NOMO-1 treated with dmso at 0.1 percent for 144 hours (cell line): Measurements from ENCODE around the gene RPS6KB2.
"Not testable (repeated sequence)": the region's sequence is repeated elsewhere in the genome, so short reads cannot be mapped to it uniquely, and the experiment has no call there.

Source experiments
- DNase-seq: peaks from one replicate; lab custom pipeline; 2025; ENCODE audit not compliant: unreplicated experiment; lab: John Stamatoyannopoulos, UW

The RPS6KB2 gene

DNA sequence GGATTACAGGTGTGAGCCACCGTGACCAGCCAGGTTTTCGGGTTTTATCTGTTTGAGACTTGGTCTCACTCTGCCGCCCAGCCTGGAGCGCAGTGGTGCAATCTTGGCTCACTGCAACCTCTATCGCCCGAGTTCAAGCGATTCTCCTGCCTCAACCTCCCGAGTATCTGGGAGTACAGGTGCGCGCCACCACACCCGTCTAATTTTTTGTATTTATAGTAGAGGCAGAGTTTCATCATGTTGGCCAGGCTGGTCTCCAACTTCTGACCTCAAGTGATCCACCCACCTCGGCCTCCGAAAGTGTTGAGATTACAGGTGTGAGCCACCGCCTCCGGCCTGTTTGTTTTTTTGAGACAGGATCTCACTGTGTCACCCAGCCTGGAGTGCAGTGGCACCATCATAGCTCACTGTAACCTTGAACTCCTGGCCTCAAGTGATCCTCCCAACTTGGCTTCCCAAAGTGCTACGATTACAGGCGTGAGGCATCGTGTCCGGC, 882 bp upstream of the RPS6KB2 start:
- DNase-seq = not testable (repeated sequence)

DNA sequence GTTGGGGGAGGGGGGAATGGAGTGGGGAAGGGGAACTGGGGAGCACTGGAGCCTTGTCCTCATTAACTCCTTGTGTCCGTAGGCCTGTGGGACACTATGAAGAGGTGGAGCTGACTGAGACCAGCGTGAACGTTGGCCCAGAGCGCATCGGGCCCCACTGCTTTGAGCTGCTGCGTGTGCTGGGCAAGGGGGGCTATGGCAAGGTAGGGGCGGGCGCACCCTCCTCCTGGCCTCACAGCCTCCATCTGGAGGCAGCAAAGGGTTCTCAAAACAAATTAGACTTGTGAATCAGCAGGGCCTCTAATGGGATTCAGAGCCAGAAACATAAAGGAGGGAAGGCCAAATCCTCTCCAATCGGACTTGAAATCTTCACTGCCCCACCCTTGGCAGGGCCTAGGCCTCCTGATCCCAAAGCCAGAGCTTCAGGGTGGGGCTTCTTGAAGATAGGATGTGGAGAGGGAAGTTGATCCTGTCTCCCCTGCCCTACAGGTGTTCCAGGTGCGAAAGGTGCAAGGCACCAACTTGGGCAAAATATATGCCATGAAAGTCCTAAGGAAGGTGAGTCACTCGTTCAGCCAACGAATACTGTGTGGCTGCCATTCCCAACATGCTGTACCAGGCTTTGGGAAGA, 859 bp downstream of the RPS6KB2 start:
- no peak for DNase-seq

DNA sequence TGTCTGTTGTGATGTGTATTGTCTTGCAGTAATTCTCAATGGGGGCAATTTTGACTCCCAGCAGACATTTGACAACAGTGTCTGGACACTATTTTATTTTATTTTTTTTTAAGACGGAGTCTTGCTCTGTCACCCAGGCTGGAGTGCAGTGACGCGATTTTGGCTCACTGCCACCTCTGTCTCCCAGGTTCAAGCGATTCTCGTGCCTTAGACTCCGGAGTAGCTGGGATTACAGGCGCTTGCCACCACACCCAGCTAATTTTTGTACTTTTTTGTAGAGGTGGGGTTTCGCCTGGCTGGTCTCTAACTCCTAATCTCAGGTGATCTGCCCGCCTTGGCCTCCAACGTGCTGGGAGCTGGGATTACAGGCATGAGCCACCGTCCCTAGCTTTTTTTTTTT, 1.4 kb downstream of the RPS6KB2 start:
- DNase-seq = no peak

DNA sequence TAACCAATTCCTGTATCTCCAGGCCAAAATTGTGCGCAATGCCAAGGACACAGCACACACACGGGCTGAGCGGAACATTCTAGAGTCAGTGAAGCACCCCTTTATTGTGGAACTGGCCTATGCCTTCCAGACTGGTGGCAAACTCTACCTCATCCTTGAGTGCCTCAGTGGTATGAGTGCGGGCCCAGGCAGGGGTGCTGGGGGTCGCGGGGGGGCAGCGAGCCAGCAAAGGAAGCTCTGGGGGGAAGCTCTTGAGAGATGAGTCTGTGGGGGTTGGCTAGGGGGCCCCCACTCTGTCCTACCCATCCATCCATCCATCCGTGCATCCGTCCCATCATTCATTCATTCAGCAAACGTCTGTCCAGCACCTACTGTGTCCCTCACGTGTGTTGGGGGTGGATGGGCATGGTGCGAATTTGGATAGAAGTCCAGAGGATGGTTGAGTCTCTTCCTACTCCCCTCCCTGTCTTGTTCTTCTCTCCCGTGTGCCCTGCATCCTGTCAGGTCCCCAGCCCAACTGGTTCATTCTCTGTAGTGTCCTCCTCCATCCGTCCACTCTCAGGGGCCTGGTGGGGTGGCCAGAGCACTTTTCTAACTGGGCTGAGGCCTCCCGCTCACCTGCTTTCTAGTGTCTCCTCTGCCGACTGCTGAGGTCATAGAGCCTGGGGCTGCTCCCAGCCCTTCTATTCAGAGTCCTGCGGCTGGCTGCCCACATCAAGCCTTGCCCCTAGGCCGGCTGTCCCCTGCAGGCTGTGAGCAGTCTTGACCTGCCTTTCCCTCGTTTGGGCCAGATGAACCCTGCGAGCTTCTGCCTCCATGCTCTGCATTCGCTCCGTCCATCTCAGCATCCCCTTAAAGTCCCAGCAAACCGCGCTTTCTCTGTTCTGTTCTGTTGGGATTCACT, 3.3 kb downstream of the RPS6KB2 start:
- DNase-seq = no peak

DNA sequence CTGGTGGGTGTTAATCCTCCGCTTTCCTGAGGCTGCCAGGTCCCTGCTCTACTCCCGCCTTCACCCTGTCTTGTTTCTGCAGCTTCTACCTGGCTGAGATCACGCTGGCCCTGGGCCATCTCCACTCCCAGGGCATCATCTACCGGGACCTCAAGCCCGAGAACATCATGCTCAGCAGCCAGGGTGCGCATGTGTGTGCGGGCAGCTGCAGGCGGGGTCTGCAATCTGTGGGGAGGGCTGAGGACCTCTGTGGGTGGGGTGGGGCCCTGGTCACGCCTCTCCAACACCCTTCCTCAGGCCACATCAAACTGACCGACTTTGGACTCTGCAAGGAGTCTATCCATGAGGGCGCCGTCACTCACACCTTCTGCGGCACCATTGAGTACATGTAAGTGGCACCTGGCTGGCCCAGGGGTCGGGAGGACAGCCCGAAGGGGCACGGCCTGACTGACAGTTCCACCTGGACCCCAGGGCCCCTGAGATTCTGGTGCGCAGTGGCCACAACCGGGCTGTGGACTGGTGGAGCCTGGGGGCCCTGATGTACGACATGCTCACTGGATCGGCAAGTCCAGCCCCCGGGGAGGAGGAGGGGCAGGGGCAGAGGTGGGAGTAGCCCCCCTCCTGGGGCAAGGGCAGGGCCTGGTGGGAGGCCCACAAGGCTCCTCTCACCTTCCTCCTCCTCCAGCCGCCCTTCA, 4.5 kb downstream of the RPS6KB2 start:
- DNase-seq = no peak

DNA sequence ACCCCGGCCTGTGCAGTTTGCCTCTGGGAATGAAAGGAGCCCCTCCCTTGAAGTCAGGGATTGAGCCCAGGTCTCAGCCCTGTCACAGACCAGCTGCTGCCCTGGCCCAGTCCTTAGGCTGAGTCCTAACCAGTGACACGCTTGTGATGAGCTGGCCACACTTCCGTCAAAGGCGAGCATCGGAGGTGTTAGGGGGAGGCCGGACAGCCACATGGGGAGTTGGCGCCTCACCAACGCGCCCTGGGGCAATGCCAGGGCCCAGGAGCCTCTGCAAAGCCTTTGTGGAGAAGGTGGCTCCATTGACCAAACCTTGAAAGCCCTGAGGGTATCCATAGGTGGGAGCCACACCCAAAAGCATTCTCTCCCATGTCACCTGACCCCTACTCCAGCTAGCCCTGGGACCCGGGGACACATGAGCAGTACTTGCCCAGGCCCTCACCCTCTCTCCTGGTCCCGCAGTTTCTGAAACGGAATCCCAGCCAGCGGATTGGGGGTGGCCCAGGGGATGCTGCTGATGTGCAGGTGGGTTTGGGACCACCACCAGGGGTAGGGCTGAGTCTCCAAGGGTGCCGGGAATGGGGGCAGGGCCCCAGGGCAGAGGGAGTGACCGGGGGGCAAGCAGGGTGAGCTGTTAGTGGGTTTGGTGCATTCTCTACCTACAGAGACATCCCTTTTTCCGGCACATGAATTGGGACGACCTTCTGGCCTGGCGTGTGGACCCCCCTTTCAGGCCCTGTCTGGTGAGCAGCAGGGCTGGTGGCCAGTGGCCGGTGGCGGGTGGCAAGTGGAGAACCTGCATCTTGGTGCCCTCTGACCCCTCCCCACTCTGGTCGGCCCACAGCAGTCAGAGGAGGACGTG, 5.5 kb downstream of the RPS6KB2 start:
- no peak for DNase-seq

DNA sequence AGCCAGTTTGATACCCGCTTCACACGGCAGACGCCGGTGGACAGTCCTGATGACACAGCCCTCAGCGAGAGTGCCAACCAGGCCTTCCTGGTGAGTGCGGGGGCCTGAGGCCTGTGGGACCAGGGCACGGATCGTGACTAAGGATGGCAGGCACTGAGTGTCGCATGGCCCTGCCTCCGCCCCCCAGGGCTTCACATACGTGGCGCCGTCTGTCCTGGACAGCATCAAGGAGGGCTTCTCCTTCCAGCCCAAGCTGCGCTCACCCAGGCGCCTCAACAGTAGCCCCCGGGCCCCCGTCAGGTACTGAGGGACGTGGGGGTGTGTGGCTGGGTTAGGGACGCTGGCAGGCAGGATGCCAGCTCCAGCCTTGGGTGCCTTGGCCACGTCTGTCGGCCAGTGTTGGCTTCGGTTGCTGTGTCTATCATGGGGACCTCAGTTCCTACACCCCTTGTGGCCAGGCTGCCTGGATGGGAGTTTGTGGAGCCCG, 6.1 kb downstream of the RPS6KB2 start:
- DNase-seq = no peak

DNA sequence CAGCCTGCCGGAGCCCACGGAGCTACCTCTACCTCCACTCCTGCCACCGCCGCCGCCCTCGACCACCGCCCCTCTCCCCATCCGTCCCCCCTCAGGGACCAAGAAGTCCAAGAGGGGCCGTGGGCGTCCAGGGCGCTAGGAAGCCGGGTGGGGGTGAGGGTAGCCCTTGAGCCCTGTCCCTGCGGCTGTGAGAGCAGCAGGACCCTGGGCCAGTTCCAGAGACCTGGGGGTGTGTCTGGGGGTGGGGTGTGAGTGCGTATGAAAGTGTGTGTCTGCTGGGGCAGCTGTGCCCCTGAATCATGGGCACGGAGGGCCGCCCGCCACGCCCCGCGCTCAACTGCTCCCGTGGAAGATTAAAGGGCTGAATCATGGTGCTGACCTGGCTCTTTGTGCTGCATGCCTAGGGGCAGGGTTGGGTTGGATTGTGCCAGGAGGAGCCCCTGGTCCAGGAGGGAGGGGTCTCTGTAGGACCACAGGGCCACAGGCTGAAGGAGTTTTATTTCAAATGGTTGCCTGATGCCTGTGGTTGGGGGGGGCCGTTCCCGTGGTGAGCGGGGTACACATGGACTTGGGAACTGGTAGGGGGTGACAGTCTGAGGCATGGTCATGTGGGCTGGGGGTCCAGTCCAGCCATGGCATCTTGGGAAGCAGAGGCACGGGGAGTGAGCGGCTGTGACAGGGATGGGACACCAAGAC, 6.9 kb downstream of the RPS6KB2 start:
- no peak for DNase-seq

DNA sequence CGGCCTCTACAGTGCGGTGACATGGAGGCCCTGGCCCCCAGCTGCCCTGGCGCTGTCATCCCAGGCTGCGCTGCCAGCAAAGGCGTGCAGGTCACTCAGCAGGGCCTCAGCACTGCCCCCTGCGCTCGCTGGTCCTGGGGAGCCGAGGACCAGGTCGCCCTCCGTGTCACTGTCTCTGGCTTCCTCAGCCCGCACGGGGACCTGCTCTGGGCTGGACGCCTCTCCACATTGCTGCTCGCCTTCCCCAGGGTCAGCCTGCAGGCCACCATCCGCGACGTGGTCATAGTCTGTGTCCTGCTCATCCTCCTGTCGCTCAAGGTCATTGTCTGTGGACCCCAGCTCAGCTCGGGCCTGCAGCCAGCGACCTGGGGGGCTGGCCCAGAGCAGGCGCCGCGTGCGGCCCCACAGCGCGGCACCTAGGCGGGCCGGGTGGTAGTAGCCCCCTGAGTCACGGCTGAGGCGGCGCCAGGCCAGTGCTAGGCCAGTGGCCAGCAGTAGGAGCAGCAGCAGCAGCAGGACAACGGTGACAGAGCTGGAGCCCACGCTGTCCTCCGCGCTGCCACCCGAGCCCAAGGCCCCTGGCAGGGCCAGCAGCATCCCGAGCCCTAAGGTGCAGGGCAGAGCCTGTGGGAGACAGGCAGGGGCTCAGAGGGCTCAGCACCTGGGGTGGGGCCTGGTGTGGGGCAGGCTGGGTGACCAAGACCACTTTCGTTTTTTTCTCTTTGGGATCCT, 7.6 kb downstream of the RPS6KB2 start:
- no peak for DNase-seq

DNA sequence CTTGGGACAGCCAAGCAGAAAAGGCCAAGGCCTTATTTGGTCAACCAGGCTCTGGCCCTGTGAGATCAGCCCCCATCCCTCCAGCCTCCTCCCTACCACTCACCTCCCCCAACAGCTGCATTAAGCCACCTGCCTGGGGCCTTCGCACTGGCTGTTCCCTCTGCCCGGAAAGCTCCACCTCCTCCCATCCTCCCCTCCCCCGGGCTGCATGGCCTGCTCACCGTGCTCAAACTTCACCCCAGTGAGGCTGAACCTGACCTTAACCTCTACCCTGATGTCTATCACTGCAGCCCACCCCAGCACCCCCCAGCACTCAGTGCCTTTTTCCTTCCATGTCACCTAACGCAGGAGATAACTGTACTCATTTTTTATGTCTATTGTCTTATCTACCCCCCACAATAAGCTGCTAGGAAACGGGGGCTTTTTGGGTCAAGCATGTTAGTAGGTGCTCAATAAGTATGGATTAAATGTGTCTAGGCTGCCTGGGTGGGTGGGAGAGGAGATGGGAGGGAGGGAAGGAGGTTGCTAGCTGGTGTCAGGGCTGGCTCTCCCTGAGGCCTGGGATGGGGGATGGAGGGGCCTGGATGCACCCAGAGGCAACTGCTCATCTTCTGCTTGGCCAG, 8.3 kb downstream of the RPS6KB2 start:
- DNase-seq = no peak

DNA sequence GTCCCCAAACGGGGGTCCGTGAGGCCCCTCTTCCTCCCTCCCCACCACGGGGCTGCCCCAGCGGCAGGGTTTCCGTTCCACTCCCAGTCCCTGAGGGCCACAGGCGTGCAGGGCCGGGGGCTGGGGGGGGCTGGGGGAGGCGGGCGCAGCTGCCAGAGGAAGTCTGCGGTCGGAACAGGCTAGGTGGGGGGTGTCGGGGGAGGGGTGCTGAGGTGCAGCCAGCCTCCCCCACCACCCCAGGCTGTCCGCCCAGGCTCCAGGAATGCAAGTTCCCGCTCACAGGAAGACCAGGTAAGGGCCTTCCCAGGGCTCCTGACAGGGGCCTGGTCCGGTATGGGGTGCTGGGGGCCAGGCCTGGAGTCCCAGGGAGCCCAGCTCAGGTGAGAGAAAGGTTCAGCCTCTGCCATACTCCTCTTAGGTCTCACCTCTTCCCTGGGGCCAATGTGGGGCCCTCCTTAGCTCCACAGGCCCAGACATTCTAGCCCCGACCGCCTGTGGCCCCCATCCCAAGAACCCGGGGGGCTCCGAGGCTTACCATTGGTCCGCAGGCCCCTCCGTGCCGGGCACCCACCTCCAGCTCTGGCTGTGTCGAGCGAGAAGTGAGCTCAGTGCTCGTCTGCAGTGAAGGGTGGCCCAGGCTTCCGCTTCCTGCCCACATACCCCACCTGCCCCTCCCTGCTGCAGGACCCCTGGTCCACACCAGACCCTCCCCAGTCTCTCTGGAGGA, 9.0 kb downstream of the RPS6KB2 start, which contains the start of gene PTPRCAP:
Gene PTPRCAP (minus strand): TSS at position 601 of the 727 bp plus-strand sequence. CDS start 63 bp downstream, at position 538.
- no peak for DNase-seq

DNA sequence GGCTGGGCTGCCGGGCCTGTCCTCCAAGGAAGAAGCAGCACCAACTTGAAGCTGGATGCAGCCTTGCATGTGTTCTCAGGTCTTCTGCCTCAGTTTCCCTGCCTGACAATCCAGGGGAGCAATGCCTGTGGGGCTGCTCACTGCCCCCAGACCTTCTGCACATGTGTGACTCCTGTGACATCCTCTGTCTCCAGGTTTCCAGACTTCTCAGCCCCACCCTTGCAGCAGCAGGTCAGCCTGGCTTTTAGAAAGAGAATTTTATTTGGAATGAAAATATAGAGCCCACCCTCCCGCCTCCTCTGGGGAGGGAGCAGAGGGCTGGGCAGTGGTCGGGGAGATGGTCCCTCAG, 9.5 kb downstream of the RPS6KB2 start:
- no peak for DNase-seq

DNA sequence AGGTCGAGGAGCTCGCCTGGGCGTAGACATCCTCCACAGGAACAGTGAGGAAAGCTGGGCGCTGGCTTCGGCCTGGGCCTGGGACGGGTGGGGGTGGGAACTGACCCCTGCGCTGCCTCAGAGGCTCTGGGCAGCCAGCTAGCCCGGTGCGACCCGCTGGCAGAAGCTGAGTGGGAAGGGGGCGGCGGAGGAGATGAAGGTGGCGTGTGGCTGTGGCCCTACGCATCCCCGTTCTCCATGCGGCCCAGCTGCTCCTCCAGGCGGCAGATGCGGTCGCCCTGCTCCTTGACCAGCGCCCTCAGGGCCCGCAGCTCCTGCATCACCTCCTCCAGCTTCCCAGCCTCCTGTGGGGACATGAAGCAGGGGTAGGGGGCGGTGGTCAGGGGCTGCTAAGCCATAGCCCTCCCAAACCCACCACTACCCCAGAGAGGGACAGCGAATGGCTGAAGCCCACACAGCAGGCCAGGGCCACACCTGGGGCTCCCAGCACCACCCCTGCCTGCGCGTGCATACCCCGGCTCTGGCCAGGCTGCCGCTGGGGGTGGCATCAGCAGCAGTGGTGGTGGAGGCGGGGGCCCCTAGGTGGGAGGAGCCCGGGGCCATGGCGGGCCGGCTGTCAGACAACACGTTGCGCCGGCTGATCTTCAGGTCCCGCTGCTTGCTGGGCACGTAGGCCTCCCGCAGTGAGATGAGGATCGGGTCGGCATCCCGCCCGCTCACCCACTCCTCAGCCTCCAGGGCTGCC, 10.0 kb downstream of the RPS6KB2 start:
- DNase-seq = no peak

DNA sequence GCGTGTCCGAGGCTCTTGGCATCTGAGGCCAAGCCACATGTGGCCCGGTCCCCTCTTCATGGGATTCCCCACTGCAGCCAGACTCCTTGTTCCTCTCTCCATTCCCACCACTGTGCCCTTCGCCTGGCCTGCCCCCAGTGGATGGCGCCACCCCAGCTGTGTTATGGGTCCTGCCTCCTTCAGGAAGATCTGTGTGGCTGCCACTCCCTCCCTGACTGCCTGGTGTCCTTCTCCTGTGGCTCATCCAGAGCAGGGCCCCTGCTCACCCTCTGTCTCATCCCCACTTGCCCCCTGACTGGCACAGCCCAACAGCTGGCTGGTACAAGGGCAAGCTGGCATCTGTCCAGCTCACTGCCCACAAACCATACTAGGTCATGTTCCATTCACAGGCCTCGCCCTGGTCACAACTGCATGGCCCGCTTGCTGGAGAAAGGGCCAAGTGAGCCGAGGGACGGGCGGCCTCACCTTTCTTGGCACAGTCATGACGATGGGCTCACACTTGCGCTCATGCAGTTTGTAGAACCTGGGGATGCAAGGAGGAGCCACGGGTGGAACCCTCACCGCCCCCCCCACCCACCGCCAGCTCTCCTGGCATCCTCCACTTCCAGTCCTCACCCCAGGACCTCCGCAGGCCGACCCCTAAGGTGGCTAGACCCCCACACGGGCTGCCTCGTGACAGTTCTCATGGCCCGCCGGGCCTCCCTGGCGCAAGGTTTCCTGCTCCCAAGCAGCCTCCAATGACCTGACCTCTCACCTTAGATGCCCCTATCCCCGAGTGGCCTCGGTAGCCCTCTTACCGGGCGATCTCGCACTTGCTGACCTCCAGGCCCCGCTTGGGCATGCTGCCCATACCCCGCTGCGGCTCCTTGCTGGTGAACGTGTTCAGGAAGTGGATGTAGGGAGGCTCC, 11.3 kb downstream of the RPS6KB2 start:
- no peak for DNase-seq

DNA sequence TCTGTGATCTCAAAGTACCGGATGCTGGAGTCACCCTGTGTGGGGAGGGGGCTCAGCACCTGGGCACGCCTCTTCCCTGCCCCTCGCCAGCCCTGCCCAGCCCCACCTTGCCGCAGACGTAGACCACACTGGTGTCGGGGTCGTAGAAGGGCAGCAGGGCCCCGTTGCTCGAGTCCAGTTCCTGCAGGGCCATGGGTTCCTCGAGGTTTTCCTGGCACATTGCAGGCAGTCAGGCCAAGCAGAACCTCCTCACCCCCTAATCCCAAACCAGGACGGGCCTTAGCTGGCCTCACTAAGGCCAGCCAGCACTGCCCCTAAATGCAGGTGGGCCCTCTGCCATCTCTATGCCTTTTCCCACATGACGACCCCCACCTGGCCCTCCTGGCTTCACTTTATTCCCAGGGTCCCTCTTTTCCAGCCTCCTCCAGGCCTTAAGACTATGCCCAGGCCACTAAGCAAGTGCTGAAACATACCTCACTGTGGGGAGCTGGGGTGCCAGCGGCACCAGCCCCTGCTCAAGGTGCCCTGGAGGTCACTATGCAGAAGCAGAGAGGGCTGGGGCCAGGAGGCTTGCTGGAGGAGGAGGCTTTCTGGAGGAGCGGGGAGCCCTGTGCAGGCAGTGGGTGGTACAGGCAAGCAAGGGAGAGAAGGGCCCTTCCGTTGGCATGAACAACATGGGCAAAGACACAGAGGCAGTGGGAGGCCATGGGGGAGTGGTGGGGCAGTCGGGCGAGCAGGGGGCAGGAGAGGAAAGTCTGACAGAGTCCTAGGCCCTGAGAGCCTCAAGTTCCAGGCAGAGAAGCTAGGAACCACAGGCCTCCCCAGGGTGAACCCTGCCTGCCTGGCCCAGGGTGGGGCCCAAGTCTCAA, 12.2 kb downstream of the RPS6KB2 start:
- DNase-seq = no peak
